Neural progenitor cell (in vitro differentiated cells): ENCODE results near the gene ATXN7L2.

ENCODE experiments used
- CTCF ChIP-seq: fragments of 200-600 bp; sonication (generic); IDR thresholded peaks from 2 replicates; pipeline ENCODE4 v1.5.1; 2017; ENCODE audit warnings: antibody characterized with exemption, mild to moderate bottlenecking
- EZH2 ChIP-seq: fragments of 200-600 bp; sonication (generic); IDR thresholded peaks from 2 replicates; pipeline ENCODE4 v1.6.1; 2017; ENCODE audit warnings: antibody characterized with exemption, mild to moderate bottlenecking, moderate library complexity
- EZH2phosphoT487 ChIP-seq: fragments of 200-600 bp; sonication (generic); IDR thresholded peaks from 2 replicates; pipeline ENCODE4 v1.6.1; 2017; ENCODE audit warnings: antibody characterized with exemption

DNA sequence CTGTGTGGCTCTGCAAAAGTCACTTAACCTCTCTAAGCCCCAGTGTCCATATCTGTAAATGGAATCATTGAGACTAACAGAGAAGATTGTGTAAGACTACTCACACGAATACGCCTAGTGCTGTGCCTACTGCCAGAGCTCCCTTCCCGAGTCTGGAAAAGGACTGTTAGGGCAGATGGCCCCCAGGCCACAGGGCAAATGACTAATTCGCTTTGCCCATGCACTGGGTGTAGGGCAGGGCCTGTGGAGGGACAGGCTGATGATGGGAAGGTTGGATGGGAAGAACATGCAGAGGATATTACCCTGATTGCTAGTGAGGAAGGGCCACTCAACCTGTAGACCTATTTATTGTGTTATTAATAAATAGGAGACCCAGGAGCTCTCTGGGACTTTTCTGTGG is 51.8 kb downstream of the ATXN7L2 start:
- no peak for TF ChIP-seq CTCF
- no peak for TF ChIP-seq EZH2
- no peak for TF ChIP-seq EZH2phosphoT487
